GM12878 (cell line): ENCODE results near the gene DNAJB11.
"Not testable (repeated sequence)": the region's sequence is repeated elsewhere in the genome, so short reads cannot be mapped to it uniquely, and the experiment has no call there.

Experiments used
- BACH1 ChIP-seq: fragments of 450-650 bp; IDR thresholded peaks from 2 replicates; pipeline ENCODE4 v1.6.1; 2017; ENCODE audit warnings: mild to moderate bottlenecking, borderline replicate concordance
- CTCF ChIP-seq, 3 experiments: IDR thresholded peaks in 2 of 3; conservative IDR thresholded peaks in 1 of 3; 2 replicates each; pipeline ENCODE4 v1.5.1; 2011; ENCODE audit warnings: low read depth in 3 of 3, low read length in 3 of 3, mild to moderate bottlenecking in 3 of 3, control low read depth in 2 of 3, moderate library complexity in 2 of 3, inconsistent platforms in 1 of 3, mixed read lengths in 1 of 3; ENCODE audit not compliant: control insufficient read depth in 2 of 3, insufficient read depth in 1 of 3; ENCODE audit errors: extremely low read depth in 1 of 3
- HDAC2 ChIP-seq: fragments of 200-600 bp; sonication (generic); IDR thresholded peaks from 2 replicates; pipeline ENCODE4 v1.6.1; 2017
- HDGF ChIP-seq: fragments of 450-650 bp; IDR thresholded peaks from 2 replicates; pipeline ENCODE4 v1.6.1; 2016; ENCODE audit warnings: antibody characterized with exemption
- MLLT1 ChIP-seq: fragments of 450-650 bp; IDR thresholded peaks from 2 replicates; pipeline ENCODE4 v1.6.1; 2016; ENCODE audit warnings: mild to moderate bottlenecking
- MYB ChIP-seq: fragments of 150-350 bp; IDR thresholded peaks from 2 replicates; pipeline ENCODE4 v1.6.1; 2014; ENCODE audit warnings: mild to moderate bottlenecking, low read depth, low read length, borderline replicate concordance
- POLR2A ChIP-seq: IDR thresholded peaks from 2 replicates; pipeline ENCODE4 v1.6.1; 2011; ENCODE audit warnings: low read depth, mild to moderate bottlenecking, low read length
- REST ChIP-seq: IDR thresholded peaks from 2 replicates; pipeline ENCODE4 v1.6.1; 2012; ENCODE audit warnings: mild to moderate bottlenecking, low read depth, low read length
- SREBF2 ChIP-seq: IDR thresholded peaks from 2 replicates; pipeline ENCODE4 v1.6.1; 2012; ENCODE audit warnings: mild to moderate bottlenecking, low read length
- TCF12 ChIP-seq: IDR thresholded peaks from 2 replicates; pipeline ENCODE4 v1.6.1; 2011; ENCODE audit warnings: low read depth, mild to moderate bottlenecking, low read length
- ZBTB4 ChIP-seq: fragments of 450-650 bp; formaldehyde crosslinking; IDR thresholded peaks from 2 replicates; pipeline ENCODE4 v1.4.0; 2022; ENCODE audit warnings: mild to moderate bottlenecking, moderate library complexity
- ZNF207 ChIP-seq: fragments of 450-650 bp; IDR thresholded peaks from 2 replicates; pipeline ENCODE4 v1.6.1; 2014; ENCODE audit warnings: antibody characterized with exemption, mild to moderate bottlenecking, borderline replicate concordance
- ZNF274 ChIP-seq: IDR thresholded peaks from one replicate; pipeline ENCODE4 v1.8.0; 2011; ENCODE audit not compliant: insufficient read length, insufficient read depth
- ZSCAN29 ChIP-seq: fragments of 450-650 bp; IDR thresholded peaks from 2 replicates; pipeline ENCODE4 v1.6.1; 2017; ENCODE audit warnings: mild to moderate bottlenecking, moderate library complexity

GRCh38 chr3:186586245-186586644 lies 15.7 kb downstream of the DNAJB11 start:
- not testable (repeated sequence) for TF ChIP-seq HDGF; ZSCAN29; CTCF (IDR thresholded peaks at IDR 0.05 in 2 of 3, conservative IDR thresholded peaks at IDR 0.05 in 1 of 3; ENCODE audit: control insufficient read depth in 2 of 3, extremely low read depth in 1 of 3, insufficient read depth in 1 of 3, low read depth in 3 of 3, low read length in 3 of 3); MYB; POLR2A; MLLT1; REST; ZNF207; SREBF2; TCF12; ZNF274; BACH1; HDAC2; ZBTB4
